HG03460 (cell line): ENCODE measurements around the gene AASDHPPT.

Source experiments
- ATAC-seq: cut with Tn5 transposase; IDR thresholded peaks from one replicate; pipeline ENCODE4 v1.9.1; 2021; ENCODE audit not compliant: unreplicated experiment

AASDHPPT gene

DNA sequence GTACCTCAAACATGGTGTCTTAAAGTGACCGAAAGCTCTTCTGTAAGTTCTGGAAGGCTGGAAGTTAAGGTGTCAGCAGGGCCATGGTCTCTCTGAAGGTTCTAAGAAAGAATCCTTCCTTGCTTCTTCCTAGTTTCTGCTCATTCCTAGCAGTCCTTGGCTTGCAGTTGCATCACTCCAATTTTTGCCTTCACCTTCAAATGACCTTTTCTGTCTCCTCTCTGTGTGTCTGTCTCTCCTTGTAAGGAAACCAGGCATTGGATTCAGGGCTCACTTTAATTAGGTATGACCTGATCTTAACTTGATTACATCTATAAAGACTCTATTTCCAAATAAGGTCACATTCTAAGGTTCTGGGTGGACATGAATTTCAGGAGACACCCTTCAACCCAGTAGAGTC is 8.7 kb downstream of the AASDHPPT start:
- ATAC-seq: no peak

DNA sequence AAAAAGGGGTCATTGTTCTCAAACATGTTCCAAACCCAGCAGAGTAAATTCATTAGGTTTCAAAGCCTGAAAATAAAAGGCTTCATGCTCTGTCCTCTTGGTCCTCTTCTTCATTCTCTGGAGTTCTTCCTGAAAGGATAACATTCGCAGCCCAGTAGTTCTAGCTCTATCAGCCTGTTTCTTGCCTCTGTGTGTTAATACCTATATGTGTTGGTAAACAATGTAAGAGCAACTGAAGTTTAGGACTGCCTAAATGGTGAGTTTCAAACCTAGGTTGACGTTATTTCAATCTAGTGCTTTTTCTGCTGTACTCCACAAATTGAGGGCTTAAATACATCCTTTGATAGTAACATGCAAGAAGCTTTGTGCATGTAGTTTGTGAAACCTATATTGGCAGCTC is 9.4 kb downstream of the AASDHPPT start:
- ATAC-seq: no peak

DNA sequence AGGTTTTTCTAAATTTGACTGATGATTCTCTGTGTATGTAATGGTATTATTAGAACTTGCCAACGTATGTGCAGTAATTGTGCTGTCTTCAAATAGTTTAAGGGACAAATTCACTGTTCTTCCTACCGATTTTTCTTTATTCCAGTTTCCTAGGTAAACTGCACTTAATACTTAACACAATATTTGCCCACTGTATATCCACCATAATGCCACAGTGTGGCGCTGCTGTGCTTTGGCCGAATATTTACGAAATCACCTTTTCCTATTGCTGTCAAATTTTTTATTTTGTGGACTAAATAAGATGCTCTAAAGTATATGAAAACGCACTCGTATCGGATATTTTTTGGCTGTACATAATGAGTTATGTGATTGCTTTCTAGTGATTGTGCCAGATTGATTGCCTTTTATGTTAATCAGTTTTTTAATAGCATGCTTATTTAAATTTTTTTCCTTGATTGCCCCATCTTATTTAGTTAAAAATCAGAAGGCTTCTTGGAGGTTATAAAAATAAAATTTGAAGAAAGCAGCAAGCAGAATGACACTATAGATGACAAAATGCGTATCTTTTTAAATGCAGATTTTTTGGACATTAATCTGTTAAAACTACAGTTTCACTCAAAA is 10.5 kb downstream of the AASDHPPT start:
- no peak for ATAC-seq

DNA sequence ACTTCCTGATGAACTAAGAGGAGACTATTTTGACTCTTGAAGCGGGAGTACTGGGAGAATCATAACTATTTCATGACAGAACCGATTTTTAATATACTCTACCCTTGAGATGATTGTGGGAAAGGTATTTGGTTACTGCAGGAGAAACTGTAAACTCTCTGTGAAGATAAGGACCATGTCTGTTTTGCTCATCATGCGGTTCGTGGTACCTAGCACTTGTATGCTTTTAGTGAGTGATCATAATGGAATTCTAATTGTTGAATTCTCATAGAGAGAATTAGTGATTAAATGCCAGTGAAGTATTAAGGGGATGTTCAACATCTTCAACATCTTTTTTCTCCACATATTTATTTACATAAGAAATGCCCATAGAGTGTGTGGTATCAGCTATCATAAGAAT is 11.4 kb downstream of the AASDHPPT start:
- ATAC-seq: no peak

DNA sequence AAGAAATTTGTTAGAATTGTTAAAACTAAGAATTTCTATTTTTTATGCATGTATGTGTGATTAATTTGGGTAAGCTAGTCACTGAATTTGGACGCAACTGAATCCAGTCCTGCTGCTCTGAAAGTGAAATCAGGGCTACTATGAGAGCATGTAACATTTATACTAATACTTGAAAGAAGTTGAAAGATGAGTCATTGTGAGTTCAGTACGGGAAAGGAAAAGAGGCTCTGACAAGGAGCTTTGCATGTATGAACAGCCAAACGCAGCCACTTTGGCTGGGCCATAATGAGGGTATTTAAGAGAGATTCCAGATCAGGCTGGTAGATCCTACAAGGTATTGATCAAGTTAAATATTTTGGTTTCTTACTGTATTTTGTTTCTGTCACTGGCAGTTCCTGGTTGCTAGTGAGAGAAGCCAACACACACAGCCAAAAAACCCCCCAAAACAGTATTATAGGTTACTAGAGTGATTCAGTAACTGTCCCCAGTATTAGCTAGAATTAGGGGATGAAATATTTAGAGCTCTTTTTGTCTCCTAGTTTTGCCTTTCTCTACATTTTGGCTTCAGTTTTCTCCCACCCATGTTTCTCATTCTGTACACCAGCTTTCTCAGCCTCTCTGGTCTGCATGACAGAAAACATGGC is 14.1 kb downstream of the AASDHPPT start:
- ATAC-seq: peak; percentile 96

DNA sequence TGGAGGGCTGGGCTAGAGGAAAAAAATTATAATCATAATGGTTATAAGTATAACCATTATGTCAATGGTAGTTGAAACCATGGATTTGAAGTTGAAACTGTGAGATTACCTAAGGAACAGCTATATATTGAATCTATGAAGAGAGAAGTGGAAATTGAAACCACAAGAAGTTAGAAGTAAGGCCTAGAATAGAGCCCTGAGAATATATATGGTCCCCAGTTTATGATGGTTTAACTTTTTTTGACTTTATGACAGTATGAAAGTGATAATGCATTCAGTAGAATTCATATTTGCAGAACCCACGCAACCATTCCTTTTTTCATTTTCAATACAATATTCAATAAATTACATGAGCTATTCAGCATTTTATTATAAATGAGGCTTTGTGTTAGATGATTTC is 15.0 kb downstream of the AASDHPPT start:
- ATAC-seq: no peak

DNA sequence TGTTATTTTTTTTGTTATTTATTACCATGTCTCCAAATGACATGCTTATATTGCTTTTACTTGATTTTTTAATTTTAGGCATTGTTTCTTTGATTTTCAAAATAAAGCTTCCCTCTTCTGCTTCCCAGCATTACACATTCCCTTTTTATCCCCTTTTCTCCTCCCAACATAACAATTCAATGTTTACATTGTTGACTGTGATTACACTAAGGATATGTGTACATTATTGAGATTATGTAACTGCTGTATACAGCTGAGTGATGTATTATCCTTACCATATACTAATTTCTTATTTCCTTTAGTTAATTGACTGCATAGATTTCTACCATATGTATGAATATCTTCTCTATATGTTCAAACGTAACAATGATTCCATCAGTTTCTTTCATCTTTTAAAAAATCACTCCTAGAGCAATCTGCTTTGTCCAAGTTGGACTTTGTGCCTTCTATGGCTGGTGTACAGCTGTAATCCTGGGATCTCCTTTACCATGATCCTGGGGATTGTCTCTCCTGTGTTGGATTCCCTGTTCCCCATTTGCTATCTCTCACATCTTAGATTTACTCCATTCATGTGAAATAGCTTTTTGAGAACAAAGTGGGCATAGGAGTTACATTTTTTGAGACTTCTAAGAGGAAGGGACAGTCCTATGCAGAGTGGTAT is 21.6 kb downstream of the AASDHPPT start:
- no peak for ATAC-seq

DNA sequence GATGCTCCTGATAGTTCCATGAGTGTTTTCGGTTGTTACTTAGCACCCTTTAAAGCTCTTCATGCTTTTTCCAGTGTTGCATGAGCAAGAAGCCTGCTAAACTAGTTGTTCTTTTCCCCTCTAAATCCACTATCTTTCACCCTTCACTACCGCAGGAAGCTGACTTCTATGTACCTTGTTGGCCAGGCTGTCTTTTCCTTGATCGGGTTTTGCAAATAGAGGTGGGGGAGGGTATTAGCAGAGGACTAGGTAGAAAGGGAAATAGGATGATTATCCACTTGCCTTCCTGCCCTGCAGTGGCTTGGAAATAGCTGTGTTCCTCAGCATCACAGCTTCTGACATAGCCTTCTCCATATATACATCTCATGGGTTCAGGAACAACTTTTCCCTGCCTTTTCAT is 23.9 kb downstream of the AASDHPPT start:
- no peak for ATAC-seq

DNA sequence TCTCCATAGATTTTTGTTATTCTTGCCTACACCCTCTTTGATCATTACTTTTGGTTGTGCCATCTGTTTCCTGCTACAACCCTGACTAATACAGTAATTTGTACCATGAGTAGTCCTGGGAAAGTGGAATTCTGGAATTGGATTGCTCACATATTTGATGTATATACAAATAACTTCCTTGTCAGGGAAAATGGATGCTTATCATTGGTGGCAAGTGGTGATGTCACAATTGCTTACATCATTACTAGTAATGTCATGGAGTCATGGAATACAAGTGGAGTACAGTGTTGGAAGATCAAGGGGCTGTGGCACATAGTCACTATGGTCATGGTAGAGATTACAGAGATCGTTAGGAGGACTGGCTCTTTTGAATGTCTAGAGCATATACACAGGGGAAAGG is 24.4 kb downstream of the AASDHPPT start:
- ATAC-seq: no peak

DNA sequence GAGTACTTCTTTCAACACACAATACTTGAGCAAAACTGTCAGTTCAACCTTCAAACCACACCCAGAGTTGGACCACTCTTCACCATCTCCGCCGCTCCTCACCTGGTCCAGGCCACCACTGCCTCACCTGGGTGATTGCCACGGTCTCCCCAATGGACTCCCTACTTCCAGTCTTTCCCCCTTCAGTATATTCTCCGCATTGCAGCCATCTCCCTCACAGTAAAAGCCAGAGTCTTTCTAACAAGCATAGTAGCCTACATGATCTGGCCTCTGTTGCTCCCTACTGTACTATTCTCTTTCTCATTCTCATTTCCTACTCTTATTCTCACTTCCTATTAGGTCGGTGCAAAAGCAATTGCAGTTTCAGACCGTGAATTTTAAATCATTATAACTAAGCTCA is 28.5 kb downstream of the AASDHPPT start:
- no peak for ATAC-seq

DNA sequence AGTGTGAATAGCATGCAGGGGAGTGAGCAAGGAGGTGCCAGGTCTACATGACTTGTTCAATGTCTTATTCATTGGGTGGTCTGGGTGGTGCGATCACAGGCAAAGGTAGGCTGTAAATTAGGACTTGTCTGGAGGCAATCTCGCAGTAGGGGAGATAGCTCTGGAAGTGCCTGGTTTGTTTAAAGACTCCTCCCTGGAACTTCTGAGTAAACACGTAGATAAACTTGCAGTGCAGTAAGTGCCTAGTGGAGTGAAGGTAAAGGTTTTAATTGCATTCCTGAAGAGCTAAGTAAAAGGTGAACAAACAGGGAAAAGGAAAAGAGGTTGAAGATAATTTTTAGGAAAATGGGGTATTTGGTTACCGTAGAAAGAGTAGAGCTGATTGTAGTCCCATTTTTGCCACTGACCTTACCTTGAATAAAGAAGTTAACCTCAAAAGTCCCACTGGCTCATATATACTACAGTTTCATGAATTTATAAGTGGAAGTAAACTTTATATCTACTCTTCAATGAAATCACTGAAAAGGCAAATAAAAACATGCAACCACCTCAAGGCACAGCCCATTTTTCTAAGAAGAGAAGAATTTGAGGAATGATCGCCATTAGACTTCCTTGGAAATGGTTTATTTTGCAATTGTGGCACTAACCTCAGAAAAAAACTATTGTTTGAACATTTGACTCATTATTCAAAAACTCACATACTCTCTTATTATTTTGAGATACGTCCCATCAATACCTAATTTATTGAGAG is 44.3 kb downstream of the AASDHPPT start:
- no peak for ATAC-seq

DNA sequence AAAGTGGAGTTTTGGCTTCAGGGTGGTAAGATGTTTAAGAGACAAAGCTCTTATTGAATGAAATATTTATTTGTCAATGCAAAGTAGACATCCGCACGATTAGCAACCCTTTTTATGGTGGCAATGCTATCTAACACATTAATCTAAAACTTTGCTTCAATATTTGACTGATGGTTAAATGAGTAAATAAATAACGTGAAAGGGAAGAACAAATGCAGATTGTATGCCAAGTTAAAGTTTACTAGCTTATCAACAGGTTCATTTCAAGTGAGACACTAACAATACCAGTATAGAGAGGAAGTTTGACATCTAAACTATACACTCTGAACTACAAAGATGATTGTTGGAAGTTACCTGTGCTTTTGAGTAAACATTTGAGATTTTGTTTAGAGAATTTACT is 50.1 kb downstream of the AASDHPPT start:
- ATAC-seq: no peak

DNA sequence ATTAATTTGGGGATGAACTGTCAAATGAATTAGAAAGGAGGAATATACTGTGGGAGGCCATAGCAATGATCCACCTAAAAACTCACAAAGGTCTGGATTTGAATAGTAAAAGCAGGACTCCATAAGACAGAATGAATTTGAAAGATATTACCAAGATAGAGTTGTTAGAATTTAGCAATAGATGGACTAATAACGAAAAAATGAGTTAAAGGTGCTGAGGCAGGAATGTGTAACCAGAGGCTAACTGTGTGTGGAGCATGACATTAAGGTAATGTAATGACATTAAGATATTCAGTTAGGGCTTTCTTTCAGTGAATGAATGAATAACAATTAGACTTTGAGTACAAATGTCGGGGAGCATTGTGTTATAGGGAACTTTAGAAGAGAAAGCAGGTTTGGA is 51.3 kb downstream of the AASDHPPT start:
- ATAC-seq: no peak

DNA sequence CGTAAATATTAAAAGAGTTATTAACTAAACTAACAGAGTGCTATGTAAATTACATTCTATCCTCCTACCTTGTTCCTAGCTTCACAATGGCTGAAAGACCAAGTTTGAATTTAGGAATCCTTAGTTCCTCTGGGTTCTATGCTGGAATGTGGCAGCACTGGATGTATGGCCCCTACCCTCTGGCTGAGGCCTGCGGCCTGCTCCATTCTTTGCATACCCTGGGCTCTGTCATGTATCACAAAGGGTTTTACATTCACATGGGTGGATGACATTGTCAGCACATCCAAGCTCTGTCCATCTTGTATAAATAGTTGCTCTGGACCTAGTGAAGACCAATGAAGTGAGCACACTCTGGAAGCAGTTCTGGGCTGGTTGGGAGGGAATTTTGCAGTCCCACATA is 54.5 kb downstream of the AASDHPPT start:
- ATAC-seq: no peak

DNA sequence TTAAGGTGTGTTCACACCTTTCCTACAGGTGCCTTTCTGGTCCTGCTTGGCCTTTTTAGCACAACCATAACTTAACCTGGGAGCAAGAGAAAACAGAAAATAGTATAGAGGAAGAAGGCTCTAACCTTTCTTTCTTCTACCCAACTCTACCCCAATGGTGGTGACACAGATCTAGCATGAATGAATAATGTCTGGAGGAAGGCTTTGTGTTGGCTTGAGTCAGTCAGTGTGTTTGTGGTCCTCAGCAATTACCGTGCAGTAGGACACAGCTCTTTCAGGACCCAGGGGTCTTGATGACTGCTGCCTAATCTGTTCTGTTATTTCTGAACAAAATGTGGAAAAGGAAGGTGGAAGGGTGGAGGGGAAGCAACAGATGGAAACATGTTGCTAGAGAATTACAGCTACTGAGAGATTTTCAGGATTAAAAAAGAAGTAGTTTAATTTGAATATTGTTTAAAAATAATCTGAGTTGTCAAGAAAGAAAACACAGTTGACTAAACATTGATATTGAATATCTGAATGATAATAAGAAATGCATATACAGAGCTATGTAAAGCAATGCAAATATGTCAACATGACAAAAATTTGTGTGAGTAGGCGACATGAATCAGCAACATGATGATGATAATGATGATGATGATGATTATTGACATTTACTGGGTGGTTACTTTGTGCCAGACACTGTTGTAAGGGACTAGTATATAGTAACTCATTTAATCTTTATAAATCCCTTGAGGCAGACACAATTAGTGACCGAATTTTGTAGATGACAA is 55.3 kb downstream of the AASDHPPT start:
- no peak for ATAC-seq

DNA sequence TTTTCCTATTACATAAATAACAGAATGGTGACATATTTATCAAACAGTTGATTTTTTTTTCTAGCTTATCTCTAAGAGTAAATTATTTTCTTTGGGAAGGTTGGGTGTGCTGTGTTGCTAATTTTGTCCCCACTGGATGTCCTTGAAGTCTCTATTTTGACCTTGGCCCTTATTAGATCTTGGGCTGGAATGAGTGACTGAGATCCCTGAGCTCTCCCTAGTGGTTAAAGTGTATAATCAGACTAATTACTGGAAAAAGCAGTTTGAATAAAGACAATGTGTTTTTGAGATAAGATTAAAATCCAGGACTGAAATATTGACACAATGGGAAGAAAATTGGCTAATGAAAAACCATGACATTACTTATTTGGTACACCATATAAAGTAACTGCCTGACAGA is 56.1 kb downstream of the AASDHPPT start:
- ATAC-seq: no peak

DNA sequence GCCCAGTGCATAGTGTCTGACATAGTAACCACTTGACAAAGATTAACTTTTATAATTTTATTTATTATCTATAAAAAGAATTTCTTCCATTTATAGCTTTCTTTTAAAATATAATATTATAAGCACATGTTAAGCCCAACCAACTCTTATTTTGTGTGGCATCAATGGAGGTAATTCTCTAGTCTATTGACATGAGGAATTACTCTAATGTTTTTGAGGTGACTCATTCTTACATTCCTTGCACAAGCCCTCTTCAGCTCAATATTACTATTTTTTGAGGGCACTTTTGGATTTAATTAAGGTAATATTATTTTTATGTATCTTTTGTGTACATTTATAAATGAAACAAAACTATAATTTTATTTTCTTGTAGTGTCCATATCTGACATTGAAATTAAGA is 59.6 kb downstream of the AASDHPPT start:
- no peak for ATAC-seq

DNA sequence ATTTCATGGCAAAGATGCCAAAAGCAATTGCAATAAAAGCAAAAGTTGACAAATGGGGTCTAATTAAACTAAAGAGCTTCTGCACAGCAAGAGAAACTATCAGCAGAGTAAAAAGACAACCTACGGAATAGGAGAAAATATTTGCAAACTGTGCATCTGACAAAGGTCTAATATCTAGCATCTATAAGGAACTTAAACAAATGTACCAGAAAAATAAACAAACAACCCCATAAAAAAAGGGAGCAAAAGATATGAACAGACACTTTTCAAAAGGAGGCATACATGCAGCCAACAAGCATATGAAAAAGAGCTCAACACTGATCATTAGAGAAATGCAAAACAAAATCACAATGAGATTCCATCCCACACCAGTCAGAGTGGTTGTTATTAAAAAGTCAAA is 60.3 kb downstream of the AASDHPPT start:
- no peak for ATAC-seq
